OCI-LY7 (cell line): ENCODE data around the gene CBFA2T3.
"Not testable (repeated sequence)": the region's sequence is repeated elsewhere in the genome, so short reads cannot be mapped to it uniquely, and the experiment has no call there.

Source experiments
- CTCF ChIP-seq: fragments of 200-600 bp; sonication (generic); conservative IDR thresholded peaks from 2 replicates; pipeline ENCODE4 v1.5.1; 2014; ENCODE audit warnings: mild to moderate bottlenecking, antibody characterized with exemption, low read length, moderate library complexity, mixed read lengths
- EZH2phosphoT487 ChIP-seq: fragments of 200-600 bp; sonication (generic); IDR thresholded peaks from 2 replicates; pipeline ENCODE4 v1.6.1; 2018; ENCODE audit warnings: low read depth, borderline replicate concordance, mild to moderate bottlenecking, mixed run types, antibody characterized with exemption, low read length, moderate library complexity, mixed read lengths

DNA sequence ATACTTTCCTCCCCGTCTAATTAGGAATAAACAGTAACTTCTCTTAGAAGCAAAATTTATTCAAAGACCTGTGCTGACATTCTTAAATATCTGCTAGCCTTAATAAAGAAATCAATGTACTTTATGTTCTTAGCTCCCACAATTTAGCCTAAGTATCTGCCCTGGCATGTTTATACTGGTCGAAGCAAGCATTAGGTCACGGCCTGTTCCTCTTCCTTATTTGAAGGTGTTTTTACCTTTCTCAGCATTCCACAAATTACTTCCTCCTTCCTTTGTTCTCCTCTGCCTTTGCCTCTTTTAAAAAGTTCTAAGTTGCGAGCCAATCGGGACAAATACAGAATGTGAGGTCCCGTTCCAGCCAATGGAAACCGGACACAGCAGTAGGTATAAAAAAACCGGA, 58.1 kb downstream of the CBFA2T3 start:
- TF ChIP-seq CTCF, EZH2phosphoT487: not testable (repeated sequence)
